Psoas muscle (tissue), 8 donors: Measurements from ENCODE around the gene CNOT6L. TPM values are rescaled to one million over a fixed set of nuclear protein-coding genes. Genes with fewer than 3 reads are reported as not detected.

Experiments used
- ATAC-seq, 4 donors: fragments of 200-7000 bp; cut with Tn5 transposase; one replicate each; pipeline ENCODE4 v1.9.1; 2020; ENCODE audit warnings: moderate library complexity in 3 of 4, mild to moderate bottlenecking in 2 of 4
- DNase-seq, 2 donors: peaks; one replicate each; pipeline ENCODE4 v3.0.0-alpha.2; 2020
- H3K27ac ChIP-seq: fragments of 200-600 bp; one replicate; pipeline ENCODE4 v1.8.0; 2022
- H3K27me3 ChIP-seq, 3 donors: fragments of 200-600 bp in 1 of 3; one replicate each; pipeline versions ENCODE4 v1.6.1 to v1.8.0; 2013 to 2022; ENCODE audit warnings: low read length in 2 of 3, mild to moderate bottlenecking in 2 of 3, moderate library complexity in 1 of 3; ENCODE audit not compliant: insufficient read depth in 3 of 3
- H3K36me3 ChIP-seq, 2 donors: fragments of 200-600 bp in 1 of 2; one replicate each; pipeline versions ENCODE4 v1.6.1 to v1.8.0; 2013 to 2022; ENCODE audit warnings: low read depth in 1 of 2, mild to moderate bottlenecking in 1 of 2, moderate library complexity in 1 of 2; ENCODE audit not compliant: insufficient read depth in 1 of 2
- H3K4me1 ChIP-seq: fragments of 200-600 bp; one replicate; pipeline ENCODE4 v1.8.0; 2022
- H3K4me3 ChIP-seq: fragments of 200-600 bp; one replicate; pipeline ENCODE4 v1.8.0; 2022; ENCODE audit warnings: mild to moderate bottlenecking
- H3K9me3 ChIP-seq: fragments of 200-600 bp; one replicate; pipeline ENCODE4 v1.8.0; 2022
- CTCF ChIP-seq: fragments of 200-600 bp; IDR thresholded peaks from one replicate; pipeline ENCODE4 v1.8.0; 2022; ENCODE audit warnings: antibody characterized with exemption
- WGBS, 3 donors: extraction: QIAGEN DNeasy Blood & Tissue Kit; methylation state at CpG; one replicate each; pipeline versions ENCODE4 v1.1.6 to v1.1.7; 2013; 5-methylcytosine and 5-hydroxymethylcytosine counted together
- intact Hi-C, 2 donors: fragments of 100-400 bp; cut with DNase I; formaldehyde crosslinking; loops; one replicate each; pipeline versions ENCODE4 v1.11.0 to v1.14.2; 2022
- polyA plus RNA-seq, 3 donors: library from polyadenylated mRNA; stranded (reverse); fragments of 200-250 nt; gene quantifications; one replicate each; pipeline ENCODE4 v1.2.3, GENCODE V29; 2013
- total RNA-seq, 4 donors: library from RNA; stranded (reverse); fragmentation: NEBNext Ultra II Directional in 2 of 4; extraction: Animal tissue kit (Norgen Biotek cat#: 25700) in 2 of 4; gene quantifications; one replicate each; pipeline versions ENCODE4 v1.2.1 to v1.2.4, GENCODE V29; 2021 to 2023
- donor health status: healthy with polysubstance abuse.
- donor health status: DM: no; HTN: no; CAD: no; lungs with moderate emphysema.
- donor health status: Bipolar disorder and iron deficiency.
- donor health status: healthy.
- donor health status: DM: yes; HTN: yes; CAD: no.
- donor health status: DM: no; HTN: no; CAD: no.
- donor health status: DM: no; HTN: no; CAD: no.
- donor health status: DM: yes; HTN: yes; CAD: no.

CNOT6L gene
- total and polyA plus RNA-seq, 7 donors: 2.6 to 23.3 (median 18.0) TPM

DNA sequence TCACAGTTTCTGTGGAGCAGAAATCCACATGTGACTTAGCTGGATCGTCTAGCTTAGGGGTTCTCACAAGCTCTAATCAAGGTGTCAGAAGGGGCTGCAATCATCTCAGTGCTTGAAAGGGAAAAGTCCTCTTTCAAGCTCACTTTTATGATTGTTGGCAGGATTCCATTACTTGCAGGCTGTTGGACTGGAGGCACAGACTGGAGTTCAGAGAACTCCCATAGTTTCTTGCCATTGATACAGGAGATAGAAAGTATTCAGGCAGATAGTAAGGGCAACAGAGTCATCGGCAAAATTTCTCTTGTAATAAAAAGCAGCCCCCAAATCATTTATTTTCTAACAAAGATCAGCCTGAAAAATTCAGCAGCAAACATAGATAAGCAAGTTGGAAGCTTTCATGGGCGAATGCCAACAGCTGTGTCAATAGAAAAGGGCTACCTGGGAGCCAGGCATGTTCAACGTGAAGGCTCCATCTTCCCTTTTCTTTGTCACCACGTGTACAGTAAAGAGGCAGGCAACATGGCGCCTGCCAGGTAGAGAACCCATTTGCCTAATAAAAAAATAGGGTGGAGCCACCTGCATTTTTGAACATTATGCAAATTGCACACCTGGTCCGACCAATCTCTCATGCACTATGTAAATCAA, 149.1 kb downstream of the CNOT6L start:
- WGBS, 3 donors: 79 to 81% (median 80%) methylated on average over 7 of the region's 7 CpGs
- no peak overlapping the region for H3K27ac ChIP-seq
- TF ChIP-seq CTCF: no peak

DNA sequence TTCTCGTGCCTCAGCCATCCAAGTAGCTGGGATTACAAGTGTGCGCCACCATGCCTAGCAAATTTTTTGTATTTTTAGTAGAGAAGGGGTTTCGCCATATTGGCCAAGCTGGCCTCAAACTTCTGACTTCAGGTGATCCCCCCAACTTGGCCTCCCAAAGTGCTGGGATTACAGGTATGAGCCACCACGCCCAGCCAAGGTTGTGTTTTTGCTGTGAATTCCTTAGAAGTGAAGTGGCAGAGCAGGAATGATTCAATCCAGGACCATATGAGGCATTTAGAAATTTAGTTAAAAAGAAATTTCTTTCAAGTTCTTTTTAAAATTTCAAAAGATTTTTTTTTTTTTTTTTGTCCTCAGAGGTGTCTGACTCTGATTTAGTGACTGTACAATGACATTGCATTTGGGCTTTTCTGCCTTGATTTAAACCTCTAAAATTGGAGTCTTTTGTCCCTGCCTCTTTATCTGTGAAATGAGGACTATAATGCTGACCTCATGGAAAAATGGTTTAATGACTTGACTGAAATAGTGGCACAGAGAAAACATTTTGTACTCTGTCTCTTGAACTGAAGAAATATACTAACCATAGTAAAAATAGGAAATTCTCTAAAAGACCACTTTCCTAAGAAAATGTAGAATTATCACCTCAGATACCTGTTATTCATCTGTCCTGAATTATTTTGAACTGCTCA, 153.6 kb downstream of the CNOT6L start:
- Histone ChIP-seq H3K4me1 (no peaks in the 10 kb centered on the region), H3K27me3 (no peaks in the 10 kb centered on the region), H3K9me3 (no peaks in the 10 kb centered on the region), H3K36me3 (no peaks in the 10 kb centered on the region), H3K27ac (no peak overlapping the region), H3K4me3 (no peak overlapping the region)
- TF ChIP-seq CTCF: no peak
- intact Hi-C loops: no loop called here
- DNase-seq (no peak), ATAC-seq (no peak)
- WGBS, 3 donors: 92 to 97% (median 95%) methylated on average over 4 of the region's 4 CpGs

More for the DNA sequence above, 149.1 kb downstream of the CNOT6L start:
- Histone ChIP-seq H3K9me3 (no peaks in the 10 kb centered on the region), H3K4me3 (no peak overlapping the region), H3K27me3 (no peaks in the 10 kb centered on the region), H3K4me1 (no peaks in the 10 kb centered on the region), H3K36me3 (no peaks in the 10 kb centered on the region)
- ATAC-seq (no peak), DNase-seq (no peak)
- intact Hi-C loops: no loop called here

Other genes starting within 250 kb of the CNOT6L start
- gene CXCL13, start 213.5 kb downstream of the CNOT6L start, total RNA-seq: under 1 TPM in 2 of 4 donors, not detected in 2; 0.18 to 0.53 TPM
- gene CXCL13, start 213.5 kb downstream of the CNOT6L start, polyA plus RNA-seq: under 1 TPM in 2 of 3 donors, not detected in 1; 0.09 to 0.13 TPM
- gene MRPL1, start 43.5 kb upstream of the CNOT6L start, total RNA-seq: 10 to 100 TPM; 28.1 to 49.9 (median 37.8) TPM
- 10 to 100 TPM; 34.1 to 64.6 (median 43.4) TPM for gene MRPL1, start 43.5 kb upstream of the CNOT6L start, polyA plus RNA-seq
- 1 to 10 TPM in 2 of 4 donors, under 1 TPM in 2; 0.42 to 3.0 (median 1.3) TPM for gene FRAS1, start 238.0 kb upstream of the CNOT6L start, total RNA-seq
- gene FRAS1, start 238.0 kb upstream of the CNOT6L start, polyA plus RNA-seq: under 1 TPM; 0.08 to 0.32 (median 0.13) TPM